ENCODE data around the gene LCNL1.

The LCNL1 gene

GRCh38 chr9:136968333-136969127 is 14.3 kb upstream of the LCNL1 start:
- no peak overlapping the region for H3K18ac ChIP-seq (ENCODE audit: low read length)
- no peak overlapping the region for H3K9ac ChIP-seq (ENCODE audit: low read length)
- no peak overlapping the region for H3K14ac ChIP-seq (ENCODE audit: low read length)
- no peaks in the 10 kb centered on the region for H3K36me3 ChIP-seq (ENCODE audit: control insufficient read depth in 1 of 2, insufficient read depth in 2 of 2, low read length in 2 of 2)
- H4K91ac ChIP-seq (ENCODE audit: low read depth, low read length): peak overlapping the region; percentile 26
- no peak overlapping the region for H4K8ac ChIP-seq (ENCODE audit: low read depth, low read length)
- H3K4me3 ChIP-seq (ENCODE audit: low read depth, low read length): no peak overlapping the region
- H3K27me3 ChIP-seq (ENCODE audit: insufficient read depth, low read length): no peaks in the 10 kb centered on the region
- H3K4ac ChIP-seq (ENCODE audit: low read depth, low read length): no peak overlapping the region
- no peak overlapping the region for H4K12ac ChIP-seq (ENCODE audit: low read depth, low read length)
- DNase-seq: no peak
- H2AK5ac ChIP-seq (ENCODE audit: low read length): no peak overlapping the region
- H3K27ac ChIP-seq (ENCODE audit: low read depth, low read length): no peak overlapping the region
- H2BK5ac ChIP-seq (ENCODE audit: low read depth, low read length, poor library complexity): no peak overlapping the region
- H2AFZ ChIP-seq (ENCODE audit: insufficient read depth, low read length, poor library complexity): no peak overlapping the region
- H2BK120ac ChIP-seq (ENCODE audit: insufficient read depth, low read length, poor library complexity): peak overlapping the region; percentile 30
- WGBS (ENCODE audit: extremely low coverage, insufficient coverage, insufficient read length): no CpG with 5 or more reads among the region's 17 CpGs
- H3K4me1 ChIP-seq (ENCODE audit: control insufficient read depth in 1 of 2, insufficient read depth in 2 of 2, low read length in 2 of 2): peaks cover 0 to 3% of the 10 kb centered on the region in 2 experiments
- no peak overlapping the region for H3K23ac ChIP-seq (ENCODE audit: low read length)
- H3K79me1 ChIP-seq (ENCODE audit: low read length): peaks cover 13% of the 10 kb centered on the region
- H3K79me2 ChIP-seq (ENCODE audit: control insufficient read depth, insufficient read depth, low read length, poor library complexity): no peaks in the 10 kb centered on the region
- H3K4me2 ChIP-seq (ENCODE audit: low read length): no peak overlapping the region
- no peak overlapping the region for H2BK12ac ChIP-seq (ENCODE audit: low read length)
- H3K9me3 ChIP-seq (ENCODE audit: insufficient read depth, low read depth, low read length): no peaks in the 10 kb centered on the region

DNA sequence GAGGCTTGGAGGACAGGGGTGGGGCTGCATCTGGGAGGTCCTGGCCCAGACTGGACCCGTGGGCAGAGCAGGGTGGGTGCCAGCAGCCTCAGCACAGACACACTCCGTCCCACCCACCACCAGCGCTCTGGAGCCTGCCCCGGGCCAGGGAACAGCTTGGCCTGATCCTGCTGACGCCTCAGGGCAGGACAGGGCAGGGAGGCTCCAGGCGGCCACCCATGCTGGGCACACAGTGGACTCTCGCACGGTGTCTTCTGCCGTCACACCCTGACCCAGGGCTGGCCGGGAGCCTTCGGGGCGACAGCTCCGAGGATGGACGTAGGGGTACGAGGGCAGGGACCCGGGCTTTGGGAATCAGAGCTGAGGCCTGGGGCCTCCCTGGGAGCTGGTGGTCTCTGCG is 13.6 kb upstream of the LCNL1 start:
- DNase-seq: no peak
- peak overlapping the region; percentile 31 for H4K8ac ChIP-seq (ENCODE audit: low read depth, low read length)
- H2BK5ac ChIP-seq (ENCODE audit: low read depth, low read length, poor library complexity): no peak overlapping the region
- H3K14ac ChIP-seq (ENCODE audit: low read length): no peak overlapping the region
- no peak overlapping the region for H3K9ac ChIP-seq (ENCODE audit: low read length)
- H3K23ac ChIP-seq (ENCODE audit: low read length): no peak overlapping the region
- no peaks in the 10 kb centered on the region for H3K79me2 ChIP-seq (ENCODE audit: control insufficient read depth, insufficient read depth, low read length, poor library complexity)
- H3K18ac ChIP-seq (ENCODE audit: low read length): no peak overlapping the region
- H3K4me3 ChIP-seq (ENCODE audit: low read depth, low read length): no peak overlapping the region
- H3K4me2 ChIP-seq (ENCODE audit: low read length): no peak overlapping the region
- H3K9me3 ChIP-seq (ENCODE audit: insufficient read depth, low read depth, low read length): no peaks in the 10 kb centered on the region
- H4K12ac ChIP-seq (ENCODE audit: low read depth, low read length): no peak overlapping the region
- WGBS (ENCODE audit: extremely low coverage, insufficient coverage, insufficient read length): no CpG with 5 or more reads among the region's 17 CpGs
- H3K4me1 ChIP-seq (ENCODE audit: control insufficient read depth in 1 of 2, insufficient read depth in 2 of 2, low read length in 2 of 2): no peaks in the 10 kb centered on the region
- no peaks in the 10 kb centered on the region for H3K36me3 ChIP-seq (ENCODE audit: control insufficient read depth in 1 of 2, insufficient read depth in 2 of 2, low read length in 2 of 2)
- H3K79me1 ChIP-seq (ENCODE audit: low read length): peaks cover 9% of the 10 kb centered on the region
- no peak overlapping the region for H2AK5ac ChIP-seq (ENCODE audit: low read length)
- H3K27ac ChIP-seq (ENCODE audit: low read depth, low read length): no peak overlapping the region
- no peak overlapping the region for H3K4ac ChIP-seq (ENCODE audit: low read depth, low read length)
- H2BK12ac ChIP-seq (ENCODE audit: low read length): no peak overlapping the region
- peak overlapping the region; percentile 30 for H2BK120ac ChIP-seq (ENCODE audit: insufficient read depth, low read length, poor library complexity)
- no peak overlapping the region for H2AFZ ChIP-seq (ENCODE audit: insufficient read depth, low read length, poor library complexity)
- no peaks in the 10 kb centered on the region for H3K27me3 ChIP-seq (ENCODE audit: insufficient read depth, low read length)
- peak overlapping the region; percentile 55 for H4K91ac ChIP-seq (ENCODE audit: low read depth, low read length)

- Histone ChIP-seq H2BK120ac (ENCODE audit: insufficient read depth, low read length, poor library complexity) (peak overlapping the region; percentile 20), H3K9me3 (ENCODE audit: insufficient read depth, low read depth, low read length) (no peaks in the 10 kb centered on the region), H3K36me3 (ENCODE audit: control insufficient read depth in 1 of 2, insufficient read depth in 2 of 2, low read length in 2 of 2) (no peaks in the 10 kb centered on the region), H4K8ac (ENCODE audit: low read depth, low read length) (peak overlapping the region; percentile 29), H3K18ac (ENCODE audit: low read length) (no peak overlapping the region), H3K27me3 (ENCODE audit: insufficient read depth, low read length) (no peaks in the 10 kb centered on the region), H3K9ac (ENCODE audit: low read length) (no peak overlapping the region), H4K12ac (ENCODE audit: low read depth, low read length) (no peak overlapping the region), H3K4me3 (ENCODE audit: low read depth, low read length) (no peak overlapping the region), H4K91ac (ENCODE audit: low read depth, low read length) (peak overlapping the region; percentile 74), H2BK12ac (ENCODE audit: low read length) (no peak overlapping the region), H3K4ac (ENCODE audit: low read depth, low read length) (no peak overlapping the region), H2AFZ (ENCODE audit: insufficient read depth, low read length, poor library complexity) (no peak overlapping the region), H3K4me1 (ENCODE audit: control insufficient read depth in 1 of 2, insufficient read depth in 2 of 2, low read length in 2 of 2) (no peaks in the 10 kb centered on the region), H3K79me2 (ENCODE audit: control insufficient read depth, insufficient read depth, low read length, poor library complexity) (no peaks in the 10 kb centered on the region), H3K79me1 (ENCODE audit: low read length) (peaks cover 9% of the 10 kb centered on the region), H3K27ac (ENCODE audit: low read depth, low read length) (no peak overlapping the region), H3K4me2 (ENCODE audit: low read length) (no peak overlapping the region), H2AK5ac (ENCODE audit: low read length) (no peak overlapping the region), H3K14ac (ENCODE audit: low read length) (no peak overlapping the region), H3K23ac (ENCODE audit: low read length) (no peak overlapping the region), H2BK5ac (ENCODE audit: low read depth, low read length, poor library complexity) (no peak overlapping the region)
- DNase-seq: no peak
- WGBS (ENCODE audit: extremely low coverage, insufficient coverage, insufficient read length): no CpG with 5 or more reads among the region's 5 CpGs
Observed at GRCh38 chr9:136969774-136970173, 13.0 kb upstream of the LCNL1 start.

GRCh38 chr9:136970361-136970760 is 12.4 kb upstream of the LCNL1 start:
- no peak overlapping the region for H2AK5ac ChIP-seq (ENCODE audit: low read length)
- no peak overlapping the region for H2BK120ac ChIP-seq (ENCODE audit: insufficient read depth, low read length, poor library complexity)
- no peaks in the 10 kb centered on the region for H3K36me3 ChIP-seq (ENCODE audit: control insufficient read depth in 1 of 2, insufficient read depth in 2 of 2, low read length in 2 of 2)
- no peak for DNase-seq
- no peak overlapping the region for H3K23ac ChIP-seq (ENCODE audit: low read length)
- no peak overlapping the region for H3K4me2 ChIP-seq (ENCODE audit: low read length)
- H3K18ac ChIP-seq (ENCODE audit: low read length): no peak overlapping the region
- peaks cover 9% of the 10 kb centered on the region for H3K79me1 ChIP-seq (ENCODE audit: low read length)
- no peaks in the 10 kb centered on the region for H3K4me1 ChIP-seq (ENCODE audit: control insufficient read depth in 1 of 2, insufficient read depth in 2 of 2, low read length in 2 of 2)
- no peak overlapping the region for H2BK5ac ChIP-seq (ENCODE audit: low read depth, low read length, poor library complexity)
- H2AFZ ChIP-seq (ENCODE audit: insufficient read depth, low read length, poor library complexity): no peak overlapping the region
- no CpG with 5 or more reads among the region's 11 CpGs for WGBS (ENCODE audit: extremely low coverage, insufficient coverage, insufficient read length)
- no peaks in the 10 kb centered on the region for H3K79me2 ChIP-seq (ENCODE audit: control insufficient read depth, insufficient read depth, low read length, poor library complexity)
- peak overlapping the region; percentile 74 for H4K91ac ChIP-seq (ENCODE audit: low read depth, low read length)
- H3K9me3 ChIP-seq (ENCODE audit: insufficient read depth, low read depth, low read length): no peaks in the 10 kb centered on the region
- H4K8ac ChIP-seq (ENCODE audit: low read depth, low read length): no peak overlapping the region
- no peak overlapping the region for H2BK12ac ChIP-seq (ENCODE audit: low read length)
- H3K27me3 ChIP-seq (ENCODE audit: insufficient read depth, low read length): no peaks in the 10 kb centered on the region
- H3K14ac ChIP-seq (ENCODE audit: low read length): no peak overlapping the region
- H3K9ac ChIP-seq (ENCODE audit: low read length): no peak overlapping the region
- H3K4me3 ChIP-seq (ENCODE audit: low read depth, low read length): no peak overlapping the region
- no peak overlapping the region for H3K27ac ChIP-seq (ENCODE audit: low read depth, low read length)
- no peak overlapping the region for H3K4ac ChIP-seq (ENCODE audit: low read depth, low read length)
- no peak overlapping the region for H4K12ac ChIP-seq (ENCODE audit: low read depth, low read length)

All from trophoblast cell (in vitro differentiated cells and primary cell).